GM12878 (cell line): ENCODE data around the gene PCDHB11. TPM values are rescaled to one million over a fixed set of nuclear protein-coding genes. Genes with fewer than 3 reads are reported as not detected.

Experiments
- ATAC-seq: fragments of 200-7000 bp; cut with Tn5 transposase; 3 replicates; pipeline ENCODE4 v1.9.1; 2020; ENCODE audit warnings: mild to moderate bottlenecking, moderate library complexity
- BruUV-seq: library from RNA; stranded (reverse); fragments of 400-500 nt; replicated peaks from 2 replicates; lab custom pipeline; 2021; lab: Mats Ljungman, UMichigan
- CTCF ChIA-PET: fragments of 300-600 bp; sonication (Branson Sonifier 250); formaldehyde crosslinking; extraction: SDS; loops from one replicate; lab custom pipeline; 2021; ENCODE audit warnings: inconsistent platforms; lab: Yijun Ruan, JAX
- POLR2A ChIA-PET: fragments of 350-600 bp; formaldehyde crosslinking; extraction: SDS; loops from one replicate; lab custom pipeline; 2021; ENCODE audit warnings: inconsistent platforms; lab: Charles Lee
- RAD21 ChIA-PET: fragments of 300-600 bp; sonication (Branson Sonifier 250); formaldehyde crosslinking; loops from one replicate; lab custom pipeline; 2023; ENCODE audit warnings: antibody characterized with exemption; ENCODE audit not compliant: unreplicated experiment; lab: Charles Lee
- SMC1A ChIA-PET: fragments of 300-600 bp; sonication (Branson Sonifier 250); formaldehyde crosslinking; loops from one replicate; lab custom pipeline; 2023; ENCODE audit not compliant: unreplicated experiment, uncharacterized antibody; lab: Charles Lee
- DNase-seq: peaks from one replicate; pipeline ENCODE4 v3.0.0-alpha.2; 2011; ENCODE audit warnings: low read depth, low spot score
- FAIRE-seq: peaks from 3 replicates; lab custom pipeline; 2011; peaks lifted over from hg19 to GRCh38; lab: Jason Lieb, UNC
- H2AFZ ChIP-seq: 2 replicates; pipeline ENCODE4 v1.6.0; 2011; ENCODE audit warnings: low read depth, low read length, control low read depth; ENCODE audit not compliant: control insufficient read depth
- H3K27ac ChIP-seq: 2 replicates; pipeline ENCODE4 v1.5.1; 2011; ENCODE audit warnings: control low read depth; ENCODE audit not compliant: control insufficient read depth, insufficient read depth
- H3K27me3 ChIP-seq, 2 experiments: replicated peaks in 1 of 2; 2 replicates each; pipeline versions ENCODE4 v1.6.0 to v1.6.1; 2011; ENCODE audit warnings: low read length in 1 of 2; ENCODE audit not compliant: control insufficient read depth in 2 of 2, insufficient read depth in 2 of 2
- H3K36me3 ChIP-seq, 2 experiments: 2 replicates each; pipeline ENCODE4 v1.5.1; 2011; ENCODE audit warnings: low read length in 1 of 2; ENCODE audit not compliant: control insufficient read depth in 2 of 2, insufficient read depth in 2 of 2
- H3K4me1 ChIP-seq: 2 replicates; pipeline ENCODE4 v1.6.1; 2011; ENCODE audit warnings: mild to moderate bottlenecking, low read length, moderate library complexity, mixed read lengths; ENCODE audit not compliant: control insufficient read depth, insufficient read depth
- H3K4me2 ChIP-seq: 2 replicates; pipeline ENCODE4 v1.6.0; 2011; ENCODE audit warnings: control low read depth; ENCODE audit not compliant: control insufficient read depth, insufficient read depth
- H3K4me3 ChIP-seq: fragments of 200-600 bp; sonication (generic); 2 replicates; pipeline ENCODE4 v1.5.1; 2016
- H3K79me2 ChIP-seq: 2 replicates; pipeline ENCODE4 v1.6.0; 2011; ENCODE audit warnings: low read length; ENCODE audit not compliant: control insufficient read depth, insufficient read depth
- H3K9ac ChIP-seq: 2 replicates; pipeline ENCODE4 v1.8.0; 2011; ENCODE audit warnings: low read length, control low read depth, mixed read lengths; ENCODE audit not compliant: control insufficient read depth, insufficient read depth
- H3K9me3 ChIP-seq: replicated peaks from 3 replicates; pipeline ENCODE4 v1.5.1; 2011; ENCODE audit warnings: mild to moderate bottlenecking, low read length; ENCODE audit not compliant: control insufficient read depth, insufficient read depth
- H4K20me1 ChIP-seq: 2 replicates; pipeline ENCODE4 v1.6.0; 2011; ENCODE audit not compliant: control insufficient read depth, insufficient read depth
- CHD1 ChIP-seq: IDR thresholded peaks from 2 replicates; pipeline ENCODE4 v1.6.1; 2012; ENCODE audit warnings: low read depth, low read length, improper control_type of control experiment
- DPF2 ChIP-seq: fragments of 450-650 bp; IDR thresholded peaks from 2 replicates; pipeline ENCODE4 v1.6.1; 2017; ENCODE audit warnings: mild to moderate bottlenecking
- HDAC2 ChIP-seq: fragments of 200-600 bp; sonication (generic); IDR thresholded peaks from 2 replicates; pipeline ENCODE4 v1.6.1; 2017
- JUNB ChIP-seq: IDR thresholded peaks from 2 replicates; pipeline ENCODE4 v1.6.1; 2016; ENCODE audit warnings: antibody characterized with exemption, mild to moderate bottlenecking
- NKRF ChIP-seq: fragments of 450-650 bp; conservative IDR thresholded peaks from 2 replicates; pipeline ENCODE4 v1.6.1; 2017; ENCODE audit warnings: mild to moderate bottlenecking, moderate library complexity
- NR2C2 ChIP-seq: IDR thresholded peaks from 2 replicates; pipeline ENCODE4 v1.6.1; 2011; ENCODE audit warnings: borderline replicate concordance, low read depth; ENCODE audit not compliant: control insufficient read depth, insufficient read length
- RELA ChIP-seq: fragments of 450-650 bp; IDR thresholded peaks from 2 replicates; pipeline ENCODE4 v1.8.0; 2014; ENCODE audit warnings: borderline replicate concordance; ENCODE audit not compliant: partially characterized antibody
- SMARCA5 ChIP-seq: fragments of 450-650 bp; IDR thresholded peaks from 2 replicates; pipeline ENCODE4 v1.6.1; 2017; ENCODE audit warnings: mild to moderate bottlenecking
- SRF ChIP-seq, 2 experiments: IDR thresholded peaks; 2 replicates each; pipeline ENCODE4 v1.6.1; 2011; ENCODE audit warnings: low read depth in 2 of 2, low read length in 2 of 2, mild to moderate bottlenecking in 1 of 2, moderate library complexity in 1 of 2
- STAT1 ChIP-seq: fragments of 450-650 bp; conservative IDR thresholded peaks from 2 replicates; pipeline ENCODE4 v1.6.1; 2014; ENCODE audit warnings: antibody characterized with exemption, mild to moderate bottlenecking
- STAT3 ChIP-seq: IDR thresholded peaks from 2 replicates; pipeline ENCODE4 v1.6.1; 2011; ENCODE audit warnings: low read depth, low read length, improper control_type of control experiment
- TARDBP ChIP-seq: IDR thresholded peaks from 2 replicates; pipeline ENCODE4 v1.6.1; 2016; ENCODE audit warnings: borderline replicate concordance
- WGBS: methylation state at CpG from one replicate; pipeline ENCODE4 v1.1.6; 2016; ENCODE audit warnings: low lambda C conversion rate; ENCODE audit not compliant: insufficient replicate concordance, insufficient coverage; ENCODE audit errors: missing lambda C conversion rate; 5-methylcytosine and 5-hydroxymethylcytosine counted together
- in situ Hi-C: fragments of 300-500 bp; cut with MboI; formaldehyde crosslinking; loops from 9 replicates; pipeline ENCODE4 v1.14.3; 2018; ENCODE audit warnings: mixed read lengths
- intact Hi-C: fragments of 100-400 bp; cut with micrococcal nuclease; formaldehyde crosslinking; loops from one replicate; pipeline ENCODE4 v1.14.2; 2022; ENCODE audit not compliant: unreplicated experiment
- polyA plus RNA-seq, 11 experiments: library from polyadenylated mRNA; depleted of rRNA in 4 of 11; unstranded in 6 of 11; stranded (reverse) in 5 of 11; fragments of >200 nt; fragmentation: Nextera tagmentation in 4 of 11; fragmentation: Illumina TruSeq in 1 of 11; extraction: Ambion mirVana in 4 of 11; extraction: Trizol in 1 of 11; gene quantifications; 1 replicate in 1 of 11; 2 replicates in 10 of 11; pipeline versions ENCODE4 v1.2.1 to v1.2.3, GENCODE V29; 2011 to 2016; ENCODE audit warnings: inconsistent platforms in 2 of 11, missing spikeins in 2 of 11, low read depth in 1 of 11
- total RNA-seq, 4 experiments: library from RNA; depleted of rRNA in 3 of 4; stranded (reverse); fragments of >200 nt in 3 of 4; fragmentation: Illumina TruSeq in 1 of 4; extraction: Trizol in 1 of 4; gene quantifications; 2 replicates each; pipeline versions ENCODE4 v1.2.1 to v1.2.3, GENCODE V29; 2013 to 2021

Gene PCDHB11
- total and polyA plus RNA-seq, 10 of the 15 experiments (the other 5 are each of a cell fraction or from before 2014, with no cell fraction given) = not detected

- Histone ChIP-seq H2AFZ (no peak overlapping the region), H4K20me1 (no peaks in the 10 kb centered on the region), H3K4me2 (no peak overlapping the region), H3K27ac (no peak overlapping the region), H3K27me3 (no peaks in the 10 kb centered on the region), H3K9ac (no peak overlapping the region), H3K4me3 (no peak overlapping the region), H3K9me3 (no peaks in the 10 kb centered on the region; the same call in 2 of the 3 replicates), H3K36me3 (no peaks in the 10 kb centered on the region), H3K4me1 (no peaks in the 10 kb centered on the region), H3K79me2 (no peaks in the 10 kb centered on the region)
- BruUV-seq = no TSS peak
- RAD21 ChIA-PET = no interaction called here
- WGBS = 37% methylated on average over 1 of the region's 1 CpG
- in situ Hi-C loops (no loop called here), intact Hi-C loops (loop anchor here (10.0 kb wide), 1 partner anchor 384 kb away; no protein-coding TSS in a partner anchor)
- SMC1A ChIA-PET = no interaction called here
- DNase-seq (no peak), ATAC-seq (no peak), FAIRE-seq (no peak)
- POLR2A ChIA-PET = no interaction called here
- CTCF ChIA-PET = no interaction called here
- TF ChIP-seq NR2C2 (no peak), SRF (IDR thresholded peaks at IDR 0.05; ENCODE audit: low read depth in 2 of 2, low read length in 2 of 2) (no peak), NKRF (no peak), JUNB (no peak), CHD1 (no peak), RELA (no peak), DPF2 (no peak), STAT3 (no peak), STAT1 (no peak), SMARCA5 (no peak), TARDBP (no peak), HDAC2 (no peak)
Observed at GRCh38 chr5:141180313-141180712, 19.1 kb upstream of the PCDHB11 start.
